Measurements from ENCODE around the gene NUAK2. TPM values are rescaled to one million over a fixed set of nuclear protein-coding genes. Genes with fewer than 3 reads are reported as not detected.

NUAK2 gene
- 3.9 and 4.8 TPM in 2 replicates for total RNA-seq

GRCh38 chr1:205321162-205321958 is at the start of gene NUAK2:
TSS of gene NUAK2 (minus strand) at chr1:205321745. CDS start at chr1:205321628, 117 bp downstream.

GRCh38 chr1:205356440-205357139 is 35.0 kb upstream of the NUAK2 start, which contains the start of gene KLHDC8A:
TSS of gene KLHDC8A (minus strand) at chr1:205356922. CDS start at chr1:205343604, 13,318 bp downstream.

Other genes starting within 250 kb of the NUAK2 start
- gene TMEM81, start 237.3 kb downstream of the NUAK2 start, total RNA-seq = 1.1 and 2.5 TPM in 2 replicates
- 14.8 and 20.4 TPM in 2 replicates for gene RBBP5, start 199.8 kb downstream of the NUAK2 start, total RNA-seq
- 19.2 and 19.8 TPM in 2 replicates for gene DSTYK, start 110.0 kb downstream of the NUAK2 start, total RNA-seq
- gene TMCC2, start 93.8 kb downstream of the NUAK2 start, total RNA-seq = 1.3 and 1.8 TPM in 2 replicates
- gene KLHDC8A, start 35.2 kb upstream of the NUAK2 start, total RNA-seq = not detected in 2 replicates
- gene LEMD1, start 100.3 kb upstream of the NUAK2 start, total RNA-seq = not detected in 2 replicates
- under 0.01 TPM in 1 of 2 replicates, not detected in the other for gene BLACAT1, start 134.3 kb upstream of the NUAK2 start, total RNA-seq
- under 0.01 and 0.55 TPM in 2 replicates for gene CDK18, start 182.9 kb upstream of the NUAK2 start, total RNA-seq

All from smooth muscle cell of bladder (primary cell).